Neuronal stem cell (in vitro differentiated cells): ENCODE data around the gene UBE3B.

Experiments used
- DNase-seq: peaks from one replicate; pipeline ENCODE4 v3.0.0-alpha.2; 2013; ENCODE audit warnings: low spot score
- H2AFZ ChIP-seq: one replicate; pipeline ENCODE4 v1.6.1; 2013; ENCODE audit warnings: mild to moderate bottlenecking, low read length, inconsistent platforms
- H2AK5ac ChIP-seq: 2 replicates; pipeline ENCODE4 v1.6.1; 2013; ENCODE audit warnings: low read depth, mild to moderate bottlenecking, inconsistent platforms, low read length, moderate library complexity, mixed read lengths
- H2BK120ac ChIP-seq: 2 replicates; pipeline ENCODE4 v1.6.1; 2013; ENCODE audit warnings: low read depth, mild to moderate bottlenecking, inconsistent platforms, low read length, moderate library complexity, mixed read lengths
- H2BK12ac ChIP-seq: one replicate; pipeline ENCODE4 v1.6.1; 2013; ENCODE audit warnings: low read length, inconsistent platforms
- H2BK15ac ChIP-seq: 2 replicates; pipeline ENCODE4 v1.6.1; 2013; ENCODE audit warnings: mild to moderate bottlenecking, low read length, inconsistent platforms, mixed read lengths
- H2BK5ac ChIP-seq: one replicate; pipeline ENCODE4 v1.6.1; 2013; ENCODE audit warnings: inconsistent platforms, mild to moderate bottlenecking, low read length, moderate library complexity
- H3K14ac ChIP-seq: one replicate; pipeline ENCODE4 v1.6.1; 2013; ENCODE audit warnings: low read length, inconsistent platforms
- H3K18ac ChIP-seq: 2 replicates; pipeline ENCODE4 v1.6.1; 2013; ENCODE audit warnings: low read length, inconsistent platforms
- H3K23ac ChIP-seq: 2 replicates; pipeline ENCODE4 v1.6.1; 2013; ENCODE audit warnings: low read depth, mild to moderate bottlenecking, mixed read lengths, low read length, inconsistent platforms; ENCODE audit not compliant: poor library complexity
- H3K27ac ChIP-seq: replicated peaks from 3 replicates; pipeline ENCODE4 v1.5.1; 2013; ENCODE audit warnings: low read length, inconsistent platforms
- H3K27me3 ChIP-seq, 3 experiments: 2 replicates each; pipeline ENCODE4 v1.6.1; 2013; ENCODE audit warnings: low read length in 3 of 3, mild to moderate bottlenecking in 2 of 3, inconsistent platforms in 1 of 3, low read depth in 1 of 3, mixed read lengths in 1 of 3, moderate library complexity in 1 of 3; ENCODE audit not compliant: control insufficient read depth in 3 of 3, insufficient read depth in 3 of 3
- H3K36me3 ChIP-seq, 2 donors: replicated peaks in 1 of 2; 2 replicates each; pipeline ENCODE4 v1.6.1; 2013; ENCODE audit warnings: low read length in 2 of 2; ENCODE audit not compliant: control insufficient read depth in 2 of 2, insufficient read depth in 2 of 2
- H3K4ac ChIP-seq: 2 replicates; pipeline ENCODE4 v1.6.1; 2013; ENCODE audit warnings: inconsistent platforms, mild to moderate bottlenecking, low read length, moderate library complexity
- H3K4me1 ChIP-seq, 2 donors: 1 replicate in 1 of 2; 2 replicates in 1 of 2; pipeline ENCODE4 v1.6.1; 2013; ENCODE audit warnings: low read length in 2 of 2, low read depth in 1 of 2; ENCODE audit not compliant: control insufficient read depth in 2 of 2, insufficient read depth in 1 of 2
- H3K4me2 ChIP-seq: one replicate; pipeline ENCODE4 v1.6.1; 2013; ENCODE audit warnings: mild to moderate bottlenecking, low read length, inconsistent platforms; ENCODE audit not compliant: insufficient read depth, poor library complexity, severe bottlenecking
- H3K4me3 ChIP-seq, 2 donors: 2 replicates each; pipeline ENCODE4 v1.5.1; 2013; ENCODE audit warnings: low read length in 2 of 2, mild to moderate bottlenecking in 2 of 2, inconsistent platforms in 1 of 2, moderate library complexity in 1 of 2
- H3K79me1 ChIP-seq: one replicate; pipeline ENCODE4 v1.6.1; 2013; ENCODE audit warnings: low read depth, mild to moderate bottlenecking, inconsistent platforms, low read length, moderate library complexity
- H3K9ac ChIP-seq: one replicate; pipeline ENCODE4 v1.6.1; 2013; ENCODE audit warnings: mild to moderate bottlenecking, low read depth, low read length, inconsistent platforms; ENCODE audit not compliant: poor library complexity
- H3K9me3 ChIP-seq, 2 donors: replicated peaks in 1 of 2; 2 replicates each; pipeline versions ENCODE3 to v1.6.1; 2013; ENCODE audit warnings: low read length in 2 of 2, mild to moderate bottlenecking in 2 of 2, inconsistent platforms in 1 of 2, low read depth in 1 of 2, mixed read lengths in 1 of 2, moderate library complexity in 1 of 2; ENCODE audit not compliant: control insufficient read depth in 2 of 2, insufficient read depth in 1 of 2
- H4K8ac ChIP-seq: one replicate; pipeline ENCODE4 v1.6.1; 2013; ENCODE audit warnings: low read depth, mild to moderate bottlenecking, inconsistent platforms, low read length, moderate library complexity
- H4K91ac ChIP-seq: one replicate; pipeline ENCODE4 v1.6.1; 2013; ENCODE audit warnings: low read length, low read depth, mild to moderate bottlenecking, inconsistent platforms; ENCODE audit not compliant: poor library complexity
- WGBS, 2 donors: extraction: QIAGEN DNeasy Blood & Tissue Kit; methylation state at CpG; one replicate each; pipeline ENCODE4 v1.1.7; 2013; ENCODE audit warnings: missing lambda C conversion rate in 2 of 2, mixed read lengths in 1 of 2; ENCODE audit not compliant: insufficient read length in 2 of 2, insufficient replicate concordance in 1 of 2; ENCODE audit errors: extremely low coverage in 2 of 2; 5-methylcytosine and 5-hydroxymethylcytosine counted together

The UBE3B gene

GRCh38 chr12:109477963-109478315 lies 505 bp downstream of the UBE3B start:
- Histone ChIP-seq H2AK5ac (no peak overlapping the region), H3K18ac (no peak overlapping the region), H3K27ac (no peak overlapping the region), H3K4ac (no peak overlapping the region), H3K4me3 (peak overlapping the region; percentile 91 to 92), H2BK12ac (no peak overlapping the region), H3K4me2 (peak overlapping the region; percentile 65), H2BK120ac (no peak overlapping the region), H3K23ac (no peak overlapping the region), H3K79me1 (peaks cover 5% of the 10 kb centered on the region), H3K14ac (no peak overlapping the region), H3K36me3 (peaks cover 2 to 30% of the 10 kb centered on the region in 2 donors), H2BK15ac (no peak overlapping the region), H3K27me3 (no peaks in the 10 kb centered on the region), H3K9ac (peak overlapping the region; percentile 60), H3K9me3 (no peaks in the 10 kb centered on the region), H4K8ac (no peak overlapping the region), H2AFZ (peak overlapping the region; percentile 99), H4K91ac (no peak overlapping the region), H2BK5ac (no peak overlapping the region), H3K4me1 (peaks cover 2 to 8% of the 10 kb centered on the region in 2 donors)
- no peak for DNase-seq
- no CpG with 5 or more reads among the region's 9 CpGs for WGBS, 2 donors

- no peak overlapping the region for H3K23ac ChIP-seq
- H2AFZ ChIP-seq: no peak overlapping the region
- H2AK5ac ChIP-seq: no peak overlapping the region
- no peak overlapping the region for H3K4me3 ChIP-seq
- H3K4me1 ChIP-seq: peaks cover 2 to 8% of the 10 kb centered on the region in 2 donors
- H3K27me3 ChIP-seq: no peaks in the 10 kb centered on the region
- no peak for DNase-seq
- no peak overlapping the region for H4K8ac ChIP-seq
- H3K9me3 ChIP-seq: no peaks in the 10 kb centered on the region
- no CpG with 5 or more reads among the region's 1 CpG for WGBS, 2 donors
- no peak overlapping the region for H2BK12ac ChIP-seq
- H3K14ac ChIP-seq: no peak overlapping the region
- no peak overlapping the region for H3K4ac ChIP-seq
- H3K27ac ChIP-seq: no peak overlapping the region
- no peak overlapping the region for H3K9ac ChIP-seq
- no peak overlapping the region for H2BK15ac ChIP-seq
- no peak overlapping the region for H3K18ac ChIP-seq
- H3K36me3 ChIP-seq: peaks cover 2 to 29% of the 10 kb centered on the region in 2 donors
- H3K79me1 ChIP-seq: peaks cover 5% of the 10 kb centered on the region
- H2BK5ac ChIP-seq: no peak overlapping the region
- H2BK120ac ChIP-seq: no peak overlapping the region
- H4K91ac ChIP-seq: no peak overlapping the region
- H3K4me2 ChIP-seq: no peak overlapping the region
These were observed 2.3 kb downstream of the UBE3B start for GRCh38 chr12:109479761-109480160.

DNA sequence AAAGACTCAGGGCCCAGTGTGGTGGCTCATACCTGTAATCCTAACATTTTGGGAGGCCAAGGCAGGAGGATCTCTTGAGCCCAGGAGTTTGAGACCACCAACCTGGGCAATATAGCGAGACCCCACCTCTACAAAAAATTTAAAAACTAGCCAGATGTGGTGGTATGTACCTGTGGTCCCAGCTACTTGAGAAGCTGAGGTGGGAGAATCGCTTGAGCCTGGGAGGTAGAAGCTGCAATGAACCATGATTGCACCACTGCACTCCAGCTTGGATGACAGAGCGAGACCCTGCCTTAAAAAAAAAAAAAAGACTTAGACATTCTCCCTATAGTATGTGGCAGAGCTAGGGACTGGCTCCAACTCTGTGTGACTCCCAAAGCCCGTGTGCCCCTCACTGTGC lies 2.9 kb downstream of the UBE3B start:
- no CpG with 5 or more reads among the region's 4 CpGs for WGBS, 2 donors
- Histone ChIP-seq H3K4me3 (no peak overlapping the region), H3K4me1 (peaks cover 2 to 8% of the 10 kb centered on the region in 2 donors), H2BK5ac (no peak overlapping the region), H3K23ac (no peak overlapping the region), H3K14ac (no peak overlapping the region), H3K79me1 (peaks cover 5% of the 10 kb centered on the region), H4K91ac (no peak overlapping the region), H3K4ac (no peak overlapping the region), H3K18ac (no peak overlapping the region), H3K36me3 (peaks cover 5 to 29% of the 10 kb centered on the region in 2 donors), H3K27me3 (no peaks in the 10 kb centered on the region), H2BK120ac (no peak overlapping the region), H2BK15ac (no peak overlapping the region), H4K8ac (no peak overlapping the region), H3K4me2 (no peak overlapping the region), H2AK5ac (no peak overlapping the region), H3K9ac (no peak overlapping the region), H2AFZ (no peak overlapping the region), H3K9me3 (no peaks in the 10 kb centered on the region), H2BK12ac (no peak overlapping the region), H3K27ac (no peak overlapping the region)
- DNase-seq: no peak

GRCh38 chr12:109481863-109482262 lies 4.4 kb downstream of the UBE3B start:
- Histone ChIP-seq H3K4me3 (no peak overlapping the region), H3K9ac (no peak overlapping the region), H3K23ac (no peak overlapping the region), H3K27me3 (no peaks in the 10 kb centered on the region), H3K9me3 (no peaks in the 10 kb centered on the region), H3K4me2 (no peak overlapping the region), H2BK120ac (no peak overlapping the region), H2BK5ac (no peak overlapping the region), H3K14ac (no peak overlapping the region), H2BK15ac (no peak overlapping the region), H2BK12ac (no peak overlapping the region), H2AK5ac (no peak overlapping the region), H3K79me1 (no peaks in the 10 kb centered on the region), H3K27ac (no peak overlapping the region), H3K18ac (no peak overlapping the region), H4K91ac (no peak overlapping the region), H3K36me3 (peaks cover 16 to 44% of the 10 kb centered on the region in 2 donors), H2AFZ (no peak overlapping the region), H4K8ac (no peak overlapping the region), H3K4me1 (no peaks in the 10 kb centered on the region), H3K4ac (no peak overlapping the region)
- no CpG with 5 or more reads among the region's 1 CpG for whole genome bisulfite sequencing, 2 donors
- DNase-seq: no peak
